BLaER1 (cell line): ENCODE data around the gene PTPRO.

Experiments
- H3K27ac ChIP-seq: shearing (Covaris generic); formaldehyde crosslinking; 2 replicates; pipeline ENCODE4 v1.8.1; 2022
- H3K27me3 ChIP-seq: shearing (Covaris generic); formaldehyde crosslinking; 2 replicates; pipeline ENCODE4 v1.8.1; 2022
- H3K36me3 ChIP-seq: shearing (Covaris generic); formaldehyde crosslinking; 2 replicates; pipeline ENCODE4 v1.8.1; 2022
- H3K4me1 ChIP-seq: shearing (Covaris generic); formaldehyde crosslinking; 2 replicates; pipeline ENCODE4 v1.8.1; 2022
- H3K4me2 ChIP-seq: shearing (Covaris generic); formaldehyde crosslinking; 2 replicates; pipeline ENCODE4 v1.8.1; 2022
- H3K4me3 ChIP-seq: shearing (Covaris generic); formaldehyde crosslinking; 2 replicates; pipeline ENCODE4 v1.8.1; 2022
- H3K9ac ChIP-seq: shearing (Covaris generic); formaldehyde crosslinking; 2 replicates; pipeline ENCODE4 v1.8.1; 2022
- H3K9me3 ChIP-seq: shearing (Covaris generic); formaldehyde crosslinking; 2 replicates; pipeline ENCODE4 v1.8.1; 2022
- H4K20me1 ChIP-seq: shearing (Covaris generic); formaldehyde crosslinking; 2 replicates; pipeline ENCODE4 v1.8.1; 2022
- Cebpa-rat ChIP-seq: shearing (Covaris generic); IDR thresholded peaks from 2 replicates; pipeline ENCODE4 v1.8.1; 2022

The PTPRO gene

DNA sequence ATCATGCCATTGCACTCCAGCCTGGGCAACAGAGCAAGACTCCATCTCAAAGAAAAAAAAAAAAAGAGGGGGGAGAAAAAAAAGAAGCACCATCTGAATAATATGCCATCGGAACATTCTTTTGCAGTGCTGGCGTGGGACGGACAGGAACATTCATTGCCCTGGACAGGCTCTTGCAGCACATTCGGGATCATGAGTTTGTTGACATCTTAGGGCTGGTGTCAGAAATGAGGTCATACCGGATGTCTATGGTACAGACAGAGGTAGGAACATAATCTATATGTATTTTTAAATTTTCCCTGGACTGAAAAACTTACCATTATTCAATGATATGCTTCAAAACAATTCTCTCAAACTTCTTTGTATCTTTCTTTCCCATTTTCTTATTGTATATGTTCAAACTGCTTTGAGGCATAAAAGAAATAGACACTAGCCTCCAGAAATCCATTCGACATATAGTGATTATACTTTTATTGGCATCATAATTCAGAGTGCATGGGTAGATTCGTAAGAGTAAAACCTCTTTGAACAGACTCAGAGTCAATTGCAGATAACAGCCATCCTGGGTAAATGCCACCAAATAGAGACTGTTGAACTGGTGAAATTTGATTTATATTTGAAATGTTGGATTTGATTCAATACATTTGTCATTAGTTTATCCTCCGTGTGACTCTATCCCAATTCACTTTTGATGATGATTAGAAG, 267.2 kb downstream of the PTPRO start:
- Histone ChIP-seq H3K4me3 (no peak overlapping the region), H3K9me3 (no peaks in the 10 kb centered on the region), H3K9ac (no peak overlapping the region), H3K4me1 (no peaks in the 10 kb centered on the region), H3K4me2 (no peak overlapping the region), H3K36me3 (no peaks in the 10 kb centered on the region), H3K27me3 (no peaks in the 10 kb centered on the region), H4K20me1 (no peaks in the 10 kb centered on the region), H3K27ac (no peak overlapping the region)
- TF ChIP-seq Cebpa-rat, result no peak

DNA sequence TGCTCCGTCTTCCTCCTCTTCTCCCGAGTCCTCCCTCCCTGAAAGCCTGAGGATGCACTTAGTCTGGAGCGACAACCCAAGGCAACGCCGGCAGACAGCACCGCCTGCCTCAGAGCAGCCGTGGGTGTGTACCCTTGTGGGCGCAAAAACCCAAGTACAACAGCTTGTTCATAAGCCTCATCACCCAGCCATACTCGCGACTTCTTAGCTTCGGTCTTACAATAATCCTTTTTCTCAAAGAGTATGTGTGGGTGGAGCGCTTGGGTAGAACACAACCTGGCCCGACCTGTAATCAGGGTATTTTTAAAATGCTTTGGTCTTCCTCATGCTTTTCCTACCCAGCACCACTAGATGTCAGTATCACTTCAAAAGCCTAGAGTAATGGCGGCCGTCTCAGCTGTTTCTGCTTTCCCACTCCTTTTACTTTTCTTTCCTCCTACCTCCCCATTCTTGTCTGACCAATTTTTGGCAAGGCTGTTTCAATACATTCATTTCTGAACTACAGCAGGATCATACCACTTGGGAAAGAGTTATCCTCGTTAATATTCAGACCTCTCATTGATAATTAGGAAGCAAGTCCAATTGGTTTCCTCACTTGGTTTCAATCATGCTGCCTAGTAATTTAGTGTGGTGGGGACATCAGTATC, 268.0 kb downstream of the PTPRO start:
- no peaks in the 10 kb centered on the region for H3K9me3 ChIP-seq
- H3K27me3 ChIP-seq, result no peaks in the 10 kb centered on the region
- no peaks in the 10 kb centered on the region for H4K20me1 ChIP-seq
- no peaks in the 10 kb centered on the region for H3K36me3 ChIP-seq
- no peak overlapping the region for H3K9ac ChIP-seq
- H3K4me2 ChIP-seq, result peak overlapping the region; percentile 32; the same call in 1 of the 2 replicates
- no peak overlapping the region for H3K4me3 ChIP-seq
- TF ChIP-seq Cebpa-rat, result no peak
- no peaks in the 10 kb centered on the region for H3K4me1 ChIP-seq
- H3K27ac ChIP-seq, result no peak overlapping the region

DNA sequence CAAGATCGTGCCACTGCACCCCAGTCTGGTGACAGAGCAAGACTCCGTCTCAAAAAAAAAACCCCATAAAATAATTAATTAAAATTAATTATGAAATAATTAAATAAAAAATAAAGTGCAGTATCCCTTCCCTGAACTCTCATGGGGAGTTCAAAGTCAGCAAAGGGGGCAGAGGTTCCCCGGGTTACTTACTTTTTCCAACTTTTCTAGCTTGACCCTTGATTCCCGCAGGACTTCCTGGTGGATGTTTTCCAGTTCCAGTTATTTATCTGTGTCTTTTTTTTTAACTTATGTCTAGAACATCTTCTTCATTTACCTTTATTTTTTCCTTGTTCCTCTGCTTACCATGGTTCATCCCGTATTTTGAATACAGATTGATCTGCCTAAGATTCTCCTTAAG, 269.5 kb downstream of the PTPRO start:
- no peaks in the 10 kb centered on the region for H3K4me1 ChIP-seq
- H3K27me3 ChIP-seq, result no peaks in the 10 kb centered on the region
- H4K20me1 ChIP-seq, result no peaks in the 10 kb centered on the region
- H3K36me3 ChIP-seq, result no peaks in the 10 kb centered on the region
- no peak overlapping the region for H3K27ac ChIP-seq
- H3K9me3 ChIP-seq, result no peaks in the 10 kb centered on the region
- no peak overlapping the region for H3K4me2 ChIP-seq
- no peak for TF ChIP-seq Cebpa-rat
- no peak overlapping the region for H3K4me3 ChIP-seq
- no peak overlapping the region for H3K9ac ChIP-seq

DNA sequence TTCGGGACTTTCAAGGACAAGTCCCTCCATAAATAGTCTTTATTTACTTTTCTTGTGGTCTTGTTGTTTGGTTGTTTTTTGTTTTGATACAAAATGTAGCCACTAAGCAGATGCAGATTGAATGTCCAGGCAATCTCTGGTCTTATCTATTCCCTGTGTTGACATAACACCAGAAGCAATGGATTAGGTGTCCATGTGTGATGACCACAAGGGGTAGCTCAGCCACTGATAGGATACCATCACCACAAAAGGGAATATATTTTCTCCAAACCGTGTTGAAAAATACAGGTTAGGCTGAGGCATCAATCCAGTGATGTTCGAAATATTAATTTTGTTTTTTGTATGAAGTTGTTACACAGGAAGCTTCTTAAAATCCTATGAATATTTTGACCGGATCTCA, 270.6 kb downstream of the PTPRO start:
- Histone ChIP-seq H3K4me2 (no peak overlapping the region), H3K27ac (no peak overlapping the region), H3K4me1 (no peaks in the 10 kb centered on the region), H3K4me3 (no peak overlapping the region), H3K9ac (no peak overlapping the region), H4K20me1 (no peaks in the 10 kb centered on the region), H3K9me3 (no peaks in the 10 kb centered on the region), H3K36me3 (no peaks in the 10 kb centered on the region), H3K27me3 (no peaks in the 10 kb centered on the region)
- TF ChIP-seq Cebpa-rat, result no peak

DNA sequence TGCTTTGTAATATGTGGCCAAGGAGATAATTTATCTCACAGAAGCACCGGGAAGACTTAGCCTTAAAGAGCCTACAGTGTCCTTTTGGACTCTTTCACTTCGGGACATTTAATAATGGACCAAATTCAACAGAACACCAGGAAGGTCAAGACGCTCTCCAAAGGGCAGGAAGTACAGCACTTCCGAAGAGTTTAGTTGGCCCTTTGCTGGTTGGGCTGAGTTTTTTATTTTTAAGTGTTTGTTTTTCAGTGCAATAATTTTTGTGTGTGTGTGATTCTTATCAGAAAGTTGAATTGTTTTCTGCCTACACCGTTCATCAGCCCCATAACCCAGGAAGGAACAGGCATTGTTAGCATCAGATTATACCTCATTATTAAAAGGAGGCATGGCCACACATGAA, 273.9 kb downstream of the PTPRO start:
- Histone ChIP-seq H3K36me3 (no peaks in the 10 kb centered on the region), H3K27ac (no peak overlapping the region), H4K20me1 (no peaks in the 10 kb centered on the region), H3K9ac (no peak overlapping the region), H3K9me3 (no peaks in the 10 kb centered on the region), H3K27me3 (no peaks in the 10 kb centered on the region), H3K4me1 (no peaks in the 10 kb centered on the region), H3K4me2 (no peak overlapping the region), H3K4me3 (no peak overlapping the region)
- TF ChIP-seq Cebpa-rat, result no peak

DNA sequence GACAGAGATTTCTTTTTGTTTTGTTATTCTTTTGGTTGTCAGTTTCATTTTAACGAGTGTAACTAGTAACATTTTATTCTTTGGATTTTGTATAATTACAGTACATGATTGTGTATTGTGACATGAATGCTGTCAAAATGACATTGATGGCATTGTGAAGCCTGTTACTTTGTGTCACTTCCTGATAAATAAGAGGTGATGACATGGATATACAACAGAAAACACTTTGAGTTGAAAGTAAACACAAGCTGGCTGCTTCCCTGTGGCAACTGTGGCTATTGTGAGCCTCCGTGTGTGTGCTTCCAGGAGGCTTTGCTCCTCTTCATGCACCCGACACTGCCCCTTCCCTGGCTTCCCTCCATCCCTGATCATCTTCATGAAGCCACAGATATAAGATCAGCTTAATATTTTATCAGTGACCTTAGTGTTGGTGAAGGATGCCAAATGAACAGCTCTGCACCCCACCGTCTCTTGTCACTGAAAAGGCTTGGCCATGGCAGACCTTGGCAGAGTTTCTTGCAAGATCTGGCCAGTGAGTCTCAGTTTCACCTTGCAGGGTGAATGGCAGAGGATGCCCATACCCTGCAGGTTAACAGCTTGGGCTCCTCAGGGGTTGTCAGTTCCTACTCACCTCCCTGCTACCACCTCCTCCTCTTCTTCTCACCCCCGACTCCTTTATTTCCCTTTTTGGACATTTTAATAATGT, 275.0 kb downstream of the PTPRO start:
- Histone ChIP-seq H3K4me2 (no peak overlapping the region), H3K36me3 (no peaks in the 10 kb centered on the region), H3K27me3 (no peaks in the 10 kb centered on the region), H3K27ac (no peak overlapping the region), H3K4me1 (no peaks in the 10 kb centered on the region), H3K9me3 (no peaks in the 10 kb centered on the region), H4K20me1 (no peaks in the 10 kb centered on the region), H3K4me3 (no peak overlapping the region), H3K9ac (no peak overlapping the region)
- TF ChIP-seq Cebpa-rat, result no peak

DNA sequence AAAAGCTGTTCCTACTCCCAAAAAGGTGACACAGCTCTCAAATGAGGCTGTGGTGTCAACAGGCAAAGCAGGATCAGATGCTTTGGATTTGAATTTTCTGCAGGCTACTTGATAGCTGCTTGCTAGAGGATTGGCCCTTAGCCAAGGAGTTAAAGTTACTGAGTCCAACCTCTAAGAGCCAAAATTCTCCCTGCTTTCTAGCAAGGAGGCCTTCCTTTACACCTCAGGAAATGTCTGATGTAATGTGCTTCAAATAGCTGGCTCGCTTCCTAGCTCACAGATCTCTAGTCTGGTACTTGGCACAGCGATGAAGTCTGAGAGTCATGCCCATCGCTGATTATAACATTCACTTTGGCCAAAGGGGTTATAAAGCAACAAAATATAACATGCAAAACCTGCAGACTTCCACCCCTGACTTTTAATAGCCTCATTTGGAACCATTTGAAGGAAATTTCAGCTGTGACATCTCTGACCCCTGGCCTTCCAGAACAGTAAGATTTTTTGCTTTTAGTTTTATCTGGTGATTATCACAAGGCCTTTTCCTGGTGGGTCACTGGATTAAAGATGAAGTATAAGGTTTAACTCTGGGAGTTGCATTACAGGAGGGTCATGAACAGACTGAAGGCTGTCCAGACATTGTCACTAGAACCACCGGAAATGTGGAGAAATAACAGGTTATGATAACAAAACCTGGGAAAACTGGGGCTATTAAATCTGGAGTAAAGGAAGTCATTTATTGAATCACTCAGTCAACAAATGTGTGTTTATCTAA, 277.1 kb downstream of the PTPRO start:
- Histone ChIP-seq H3K9ac (no peak overlapping the region), H3K9me3 (no peaks in the 10 kb centered on the region), H3K4me3 (no peak overlapping the region), H3K4me2 (no peak overlapping the region), H3K36me3 (no peaks in the 10 kb centered on the region), H3K4me1 (no peaks in the 10 kb centered on the region), H3K27ac (no peak overlapping the region), H3K27me3 (no peaks in the 10 kb centered on the region), H4K20me1 (no peaks in the 10 kb centered on the region)
- TF ChIP-seq Cebpa-rat, result no peak

DNA sequence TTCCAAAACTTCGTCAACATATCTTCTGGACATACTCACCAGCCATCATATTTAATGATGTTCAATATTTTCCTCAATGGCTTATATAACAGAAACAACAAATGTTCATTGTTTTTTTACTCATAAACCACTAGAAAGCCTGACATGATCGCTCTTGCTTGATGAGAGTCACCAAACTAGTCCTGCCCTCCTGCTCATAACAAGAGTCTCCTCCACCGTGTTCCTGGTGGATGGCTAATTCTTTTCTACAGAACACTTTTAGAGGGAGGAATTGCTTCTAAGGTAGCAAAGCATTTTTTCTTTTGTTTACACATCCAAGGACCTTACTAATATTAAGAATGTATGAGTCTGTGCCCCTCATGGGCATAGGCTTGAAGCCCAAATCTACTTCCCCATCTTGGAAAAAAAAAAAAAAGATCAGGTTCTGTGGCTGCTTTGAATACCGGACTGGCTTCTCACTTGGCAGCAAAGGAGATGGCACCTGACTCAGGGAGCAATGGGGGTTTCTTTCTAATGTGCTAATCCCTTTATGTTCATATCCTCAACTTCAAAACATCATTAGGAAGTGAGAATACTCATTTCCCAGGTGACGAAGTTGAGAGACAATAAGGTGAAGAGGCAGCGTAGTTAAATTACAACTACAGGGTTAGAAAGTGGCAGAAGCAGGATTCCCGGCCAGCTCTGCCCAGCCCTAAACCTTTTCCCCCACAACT, 278.1 kb downstream of the PTPRO start:
- Histone ChIP-seq H4K20me1 (no peaks in the 10 kb centered on the region), H3K27ac (no peak overlapping the region), H3K4me3 (no peak overlapping the region), H3K36me3 (no peaks in the 10 kb centered on the region), H3K4me1 (no peaks in the 10 kb centered on the region), H3K9ac (no peak overlapping the region), H3K27me3 (no peaks in the 10 kb centered on the region), H3K4me2 (no peak overlapping the region), H3K9me3 (no peaks in the 10 kb centered on the region)
- TF ChIP-seq Cebpa-rat, result no peak

DNA sequence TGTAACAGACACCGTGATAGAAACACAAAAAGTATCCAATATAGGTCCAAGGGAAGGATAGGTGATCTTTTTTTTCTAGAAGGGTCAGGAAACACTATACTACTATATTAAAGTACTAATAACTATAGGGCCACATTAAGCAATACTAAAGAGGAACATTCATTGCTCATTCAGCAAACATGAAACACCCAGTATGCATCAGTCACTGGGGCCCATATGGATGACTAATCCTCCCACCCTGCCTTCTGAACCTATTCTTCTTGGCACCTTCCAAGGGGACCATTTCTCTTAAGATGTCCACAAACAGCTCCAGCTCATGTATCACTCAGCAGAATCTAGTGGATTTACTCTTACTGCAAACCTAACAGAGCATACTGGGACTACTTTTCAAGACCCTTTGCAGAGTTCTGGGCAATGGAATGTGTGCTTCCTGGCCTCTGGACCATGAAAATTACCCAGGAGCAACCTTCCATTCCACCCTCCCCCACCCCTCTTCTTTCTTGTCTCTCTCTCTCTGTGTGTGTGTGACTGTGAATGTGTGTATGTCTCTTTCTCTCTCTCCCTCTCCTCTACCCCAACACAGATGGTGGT, 279.0 kb downstream of the PTPRO start:
- H3K27ac ChIP-seq, result no peak overlapping the region
- no peaks in the 10 kb centered on the region for H3K4me1 ChIP-seq
- no peaks in the 10 kb centered on the region for H3K9me3 ChIP-seq
- no peak overlapping the region for H3K4me2 ChIP-seq
- H3K4me3 ChIP-seq, result no peak overlapping the region
- H4K20me1 ChIP-seq, result no peaks in the 10 kb centered on the region
- H3K27me3 ChIP-seq, result no peaks in the 10 kb centered on the region
- TF ChIP-seq Cebpa-rat, result no peak
- no peaks in the 10 kb centered on the region for H3K36me3 ChIP-seq
- H3K9ac ChIP-seq, result no peak overlapping the region
